ENCODE results near the gene SGTA.
"Not testable (repeated sequence)": the region's sequence is repeated elsewhere in the genome, so short reads cannot be mapped to it uniquely, and the experiment has no call there.

Gene SGTA, protein sequence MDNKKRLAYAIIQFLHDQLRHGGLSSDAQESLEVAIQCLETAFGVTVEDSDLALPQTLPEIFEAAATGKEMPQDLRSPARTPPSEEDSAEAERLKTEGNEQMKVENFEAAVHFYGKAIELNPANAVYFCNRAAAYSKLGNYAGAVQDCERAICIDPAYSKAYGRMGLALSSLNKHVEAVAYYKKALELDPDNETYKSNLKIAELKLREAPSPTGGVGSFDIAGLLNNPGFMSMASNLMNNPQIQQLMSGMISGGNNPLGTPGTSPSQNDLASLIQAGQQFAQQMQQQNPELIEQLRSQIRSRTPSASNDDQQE

GRCh38 chr19:2782936-2783780, at the start of gene SGTA:
Gene SGTA (minus strand): TSS chr19:2783273. CDS start chr19:2769068, 14,205 bp downstream.
- DNase-seq (ENCODE audit: low spot score): peak; percentile 99

GRCh38 chr19:2827840-2828489, 44.9 kb upstream of the SGTA start:
- DNase-seq (ENCODE audit: low spot score): no peak

DNA sequence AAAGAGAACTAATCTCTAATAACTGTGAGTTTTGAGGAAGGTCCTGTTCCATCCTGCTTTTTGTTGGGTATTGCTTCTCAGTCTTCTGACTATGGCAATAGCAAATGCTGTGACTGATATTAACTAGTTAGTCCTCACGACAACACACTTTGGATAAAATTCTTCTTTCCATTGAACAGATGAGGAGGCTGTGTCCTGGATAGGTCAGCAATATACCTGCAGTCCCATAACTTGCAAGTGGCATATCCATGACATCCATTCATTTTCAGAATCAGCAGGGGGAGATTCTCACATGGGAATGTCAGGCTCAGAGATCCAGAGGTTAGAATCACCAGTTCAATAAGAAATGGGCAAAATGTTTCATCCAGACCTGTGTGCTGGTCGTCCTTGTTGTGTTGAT, 43.9 kb upstream of the SGTA start:
- DNase-seq (ENCODE audit: low spot score): no peak

DNA sequence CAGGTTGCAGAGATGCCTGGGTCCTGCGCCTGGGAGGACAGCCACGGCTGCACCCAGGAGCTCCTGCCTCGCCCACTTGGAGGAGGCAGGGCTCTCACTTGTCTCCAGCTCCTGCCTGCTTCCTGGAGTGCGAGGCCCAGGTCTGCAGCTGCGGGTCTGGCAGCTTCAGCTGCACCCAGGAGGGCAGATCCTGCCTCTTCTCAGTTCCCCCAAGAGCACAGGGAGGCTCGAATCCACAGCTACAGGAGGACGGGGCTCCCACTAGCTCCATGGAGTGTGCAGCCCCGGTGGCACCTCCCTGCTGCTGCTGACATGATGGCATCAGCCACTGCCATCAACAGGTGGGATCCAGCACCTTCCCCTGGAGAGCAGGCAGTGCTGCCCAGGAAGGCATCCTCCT, 41.1 kb upstream of the SGTA start:
- no peak for DNase-seq (ENCODE audit: low spot score)

- no peak for DNase-seq (ENCODE audit: low spot score)
These were observed 40.6 kb upstream of the SGTA start for GRCh38 chr19:2823646-2824045.

- no peak for DNase-seq (ENCODE audit: low spot score)
These were observed 39.8 kb upstream of the SGTA start for GRCh38 chr19:2822846-2823245.

DNA sequence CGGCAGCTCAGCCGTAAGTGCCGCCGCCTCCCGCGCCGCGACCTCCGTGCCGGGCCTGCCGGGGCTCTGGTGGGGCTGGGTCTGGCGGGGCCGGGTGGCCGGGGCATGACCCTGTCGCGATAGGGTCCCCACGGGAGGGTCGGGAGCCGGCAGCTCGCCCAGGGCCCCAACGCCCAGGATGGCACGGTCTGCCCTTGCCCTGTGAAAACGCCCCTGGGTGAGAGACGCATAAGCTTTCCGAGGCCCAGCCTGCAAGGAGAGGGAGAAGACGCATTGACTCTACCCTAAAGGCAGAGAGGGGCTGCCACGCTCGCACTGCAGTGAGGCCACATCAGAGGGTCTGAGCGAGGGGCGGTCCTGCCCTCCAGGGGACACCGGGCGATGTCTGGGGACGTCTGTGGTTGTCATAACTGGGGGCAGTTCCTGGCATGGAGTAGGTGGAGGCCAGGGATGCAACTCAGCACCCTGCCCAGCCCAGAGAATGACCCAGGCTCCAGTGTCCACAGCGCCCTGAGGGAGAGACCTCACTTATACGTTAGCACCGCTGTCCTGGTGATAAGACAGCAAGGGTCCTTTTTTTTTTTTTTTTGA, 37.1 kb upstream of the SGTA start:
- no peak for DNase-seq (ENCODE audit: low spot score)

GRCh38 chr19:2819540-2820111, 36.6 kb upstream of the SGTA start, which contains the start of gene ZNF554:
Gene ZNF554 (plus strand): TSS chr19:2819868. CDS start chr19:2820072, 204 bp downstream.
- DNase-seq (ENCODE audit: low spot score): peak; percentile 92

DNA sequence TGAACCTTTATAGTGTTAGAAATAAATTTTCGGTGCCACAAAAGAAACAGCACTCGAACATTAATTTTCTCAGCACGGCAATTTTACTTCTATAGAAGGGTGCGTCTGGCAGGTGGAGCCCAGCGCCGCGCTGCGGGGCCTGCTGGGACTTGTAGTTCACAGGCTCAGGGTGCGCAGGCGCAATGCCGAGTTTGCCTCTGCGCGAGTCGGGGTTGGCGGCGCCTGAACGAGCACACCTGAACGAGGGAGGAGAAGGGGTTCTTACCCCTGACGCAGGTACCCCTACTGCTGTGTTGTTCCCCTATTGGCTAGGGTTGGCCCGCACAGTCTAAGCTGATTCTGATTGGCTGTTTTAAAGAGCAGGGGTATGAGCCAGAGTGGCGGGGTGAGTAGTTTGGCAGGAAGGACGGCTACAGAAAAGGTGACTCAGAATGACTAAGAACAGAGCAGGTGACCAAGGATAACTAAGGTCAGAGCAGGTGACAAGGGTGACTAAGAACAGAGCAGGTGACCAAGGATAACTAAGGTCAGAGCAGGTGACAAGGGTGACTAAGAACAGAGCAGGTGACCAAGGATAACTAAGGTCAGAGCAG, 34.3 kb upstream of the SGTA start:
- DNase-seq (ENCODE audit: low spot score): not testable (repeated sequence)

GRCh38 chr19:2816641-2817040, 33.6 kb upstream of the SGTA start:
- no peak for DNase-seq (ENCODE audit: low spot score)

GRCh38 chr19:2815923-2816322, 32.9 kb upstream of the SGTA start:
- no peak for DNase-seq (ENCODE audit: low spot score)

DNA sequence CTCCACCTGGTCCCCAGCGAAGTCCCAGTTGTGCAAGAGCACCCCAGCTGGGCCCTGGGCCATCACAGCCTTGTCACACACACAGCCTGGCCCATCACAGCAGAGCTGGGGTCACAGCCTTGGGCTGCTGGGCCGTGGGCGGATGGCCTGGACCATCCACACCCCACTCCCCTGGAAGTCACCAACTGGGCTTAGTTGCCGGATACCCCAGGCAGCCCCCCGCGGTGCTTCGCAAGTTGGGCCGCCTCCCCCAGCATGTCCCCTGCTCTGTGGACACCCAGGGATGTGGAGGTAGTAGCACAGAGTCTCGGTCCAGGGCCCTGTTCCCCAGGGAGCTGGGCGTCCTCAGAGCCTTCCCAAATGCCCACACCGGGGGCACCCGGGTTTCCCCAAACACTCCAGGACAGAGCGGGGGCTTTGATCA, 32.1 kb upstream of the SGTA start:
- DNase-seq (ENCODE audit: low spot score): no peak

DNA sequence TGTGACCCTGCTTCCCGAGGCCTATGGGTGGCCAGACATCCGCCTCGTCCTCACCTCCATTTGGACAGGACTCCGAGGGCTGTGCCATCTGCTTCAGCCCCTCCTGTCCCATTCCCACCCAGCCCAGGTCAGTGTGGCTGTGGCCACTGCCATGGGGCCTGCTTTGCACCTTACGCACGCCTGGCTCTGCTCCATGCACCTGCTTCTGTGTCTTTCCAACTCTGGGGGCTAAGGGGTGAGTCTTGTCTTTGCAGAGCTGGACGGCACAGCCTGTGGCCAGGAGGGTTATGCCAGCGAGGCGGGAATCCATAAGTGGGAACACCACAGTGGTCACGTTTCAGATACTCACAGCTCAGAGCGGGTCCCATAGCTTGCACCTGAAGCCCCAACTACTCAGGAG, 31.4 kb upstream of the SGTA start:
- no peak for DNase-seq (ENCODE audit: low spot score)

DNA sequence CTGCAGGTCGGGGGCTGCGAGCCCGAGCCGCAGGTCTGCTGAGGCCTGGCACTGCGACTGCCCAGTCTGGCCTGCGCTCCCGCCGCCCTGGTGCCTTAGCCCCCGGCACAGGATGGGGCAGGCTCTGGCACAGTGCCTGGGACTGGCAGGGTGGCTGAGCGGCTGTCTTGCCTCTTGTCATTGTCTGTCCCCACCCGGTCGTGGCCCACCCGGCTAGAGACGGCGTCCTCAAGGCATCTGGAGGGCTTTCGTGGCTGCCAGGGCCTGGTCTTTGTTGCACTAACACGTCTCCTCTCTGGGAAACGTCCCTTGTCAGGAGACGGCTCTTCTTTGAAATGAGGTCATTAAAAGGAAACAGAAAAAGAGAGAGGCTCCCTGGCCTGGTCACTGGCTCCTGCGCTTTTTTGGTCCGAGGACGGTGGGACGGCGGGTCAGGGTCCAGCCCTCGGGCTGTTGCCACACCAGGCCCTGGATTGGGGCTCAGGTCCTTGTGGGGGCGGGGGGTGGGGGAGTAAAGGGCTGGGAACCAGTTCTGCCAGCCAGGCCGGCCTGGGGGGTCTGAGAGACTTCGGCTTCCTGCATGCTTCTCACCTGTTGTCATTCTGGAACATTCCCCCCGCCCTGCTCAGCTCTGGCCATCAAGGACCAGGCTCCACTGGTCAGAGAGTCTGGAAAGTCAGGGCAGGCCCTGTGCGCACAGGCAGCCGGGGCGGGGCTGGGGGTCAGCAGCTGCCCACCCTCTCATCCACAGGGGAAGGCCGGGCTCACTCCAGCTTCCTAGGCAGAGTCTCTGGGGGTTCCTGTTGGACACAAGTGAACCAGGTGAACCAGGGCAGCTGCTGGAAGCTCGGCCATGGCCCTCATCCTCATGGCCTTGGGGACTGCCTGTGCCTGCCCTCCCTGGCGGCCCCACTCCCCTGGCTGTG, 30.4 kb upstream of the SGTA start:
- DNase-seq (ENCODE audit: low spot score): no peak

- no peak for DNase-seq (ENCODE audit: low spot score)
These were observed 29.6 kb upstream of the SGTA start for GRCh38 chr19:2812414-2813234.

DNA sequence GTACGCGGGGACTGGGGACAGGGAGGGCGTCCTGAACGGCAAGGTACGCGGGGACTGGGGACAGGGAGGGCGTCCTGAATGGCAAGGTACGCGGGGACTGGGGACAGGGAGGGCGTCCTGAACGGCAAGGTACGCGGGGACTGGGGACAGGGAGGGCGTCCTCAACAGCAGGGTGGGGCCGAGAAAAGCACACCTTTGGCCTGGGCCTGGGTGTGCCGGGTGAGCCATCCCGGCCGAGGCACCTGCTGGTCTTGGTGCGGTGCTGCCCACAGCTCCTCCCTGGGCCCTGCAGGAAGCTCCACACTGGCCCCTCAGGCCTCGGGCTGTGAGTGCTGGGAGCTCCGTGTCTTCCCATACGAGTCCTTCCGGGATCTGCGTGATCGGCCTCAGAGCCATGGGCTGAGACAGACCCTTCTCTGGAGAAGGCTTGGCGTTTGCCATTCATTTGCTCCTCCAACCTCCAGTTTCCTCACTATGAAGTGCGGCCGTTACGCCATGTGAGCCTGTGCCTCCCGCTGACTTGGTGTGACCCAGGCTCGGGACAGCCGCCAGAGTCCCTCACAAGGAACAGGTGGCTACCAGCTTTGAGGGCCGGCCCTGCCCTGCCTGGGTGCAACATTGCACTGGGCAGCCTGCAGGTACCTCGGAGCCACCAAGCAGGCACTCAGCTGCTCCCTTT, 28.8 kb upstream of the SGTA start:
- no peak for DNase-seq (ENCODE audit: low spot score)

DNA sequence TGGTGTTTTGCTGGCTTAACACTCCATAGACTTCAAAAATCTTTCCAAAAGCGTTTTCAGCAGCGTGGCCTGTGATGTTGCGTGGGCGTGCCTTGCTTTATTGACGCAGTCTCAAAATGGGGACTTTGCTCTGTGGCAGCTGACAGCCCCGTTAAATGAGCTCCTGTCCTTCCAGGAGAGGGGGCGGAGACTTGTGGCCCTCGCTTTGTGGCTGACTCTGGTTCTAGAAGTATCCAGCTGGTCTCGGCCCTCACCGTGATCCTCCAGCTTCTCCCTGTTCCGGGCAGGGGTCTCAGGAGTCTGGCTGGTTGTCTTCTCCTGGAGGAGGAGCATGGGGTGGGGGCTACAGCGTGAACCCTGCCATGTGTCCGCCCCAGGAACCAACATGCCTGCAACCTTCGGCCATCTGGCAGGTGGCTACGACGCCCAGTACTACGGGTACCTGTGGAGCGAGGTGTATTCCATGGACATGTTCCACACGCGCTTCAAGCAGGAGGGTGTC, 28.2 kb upstream of the SGTA start:
- DNase-seq (ENCODE audit: low spot score): no peak

DNA sequence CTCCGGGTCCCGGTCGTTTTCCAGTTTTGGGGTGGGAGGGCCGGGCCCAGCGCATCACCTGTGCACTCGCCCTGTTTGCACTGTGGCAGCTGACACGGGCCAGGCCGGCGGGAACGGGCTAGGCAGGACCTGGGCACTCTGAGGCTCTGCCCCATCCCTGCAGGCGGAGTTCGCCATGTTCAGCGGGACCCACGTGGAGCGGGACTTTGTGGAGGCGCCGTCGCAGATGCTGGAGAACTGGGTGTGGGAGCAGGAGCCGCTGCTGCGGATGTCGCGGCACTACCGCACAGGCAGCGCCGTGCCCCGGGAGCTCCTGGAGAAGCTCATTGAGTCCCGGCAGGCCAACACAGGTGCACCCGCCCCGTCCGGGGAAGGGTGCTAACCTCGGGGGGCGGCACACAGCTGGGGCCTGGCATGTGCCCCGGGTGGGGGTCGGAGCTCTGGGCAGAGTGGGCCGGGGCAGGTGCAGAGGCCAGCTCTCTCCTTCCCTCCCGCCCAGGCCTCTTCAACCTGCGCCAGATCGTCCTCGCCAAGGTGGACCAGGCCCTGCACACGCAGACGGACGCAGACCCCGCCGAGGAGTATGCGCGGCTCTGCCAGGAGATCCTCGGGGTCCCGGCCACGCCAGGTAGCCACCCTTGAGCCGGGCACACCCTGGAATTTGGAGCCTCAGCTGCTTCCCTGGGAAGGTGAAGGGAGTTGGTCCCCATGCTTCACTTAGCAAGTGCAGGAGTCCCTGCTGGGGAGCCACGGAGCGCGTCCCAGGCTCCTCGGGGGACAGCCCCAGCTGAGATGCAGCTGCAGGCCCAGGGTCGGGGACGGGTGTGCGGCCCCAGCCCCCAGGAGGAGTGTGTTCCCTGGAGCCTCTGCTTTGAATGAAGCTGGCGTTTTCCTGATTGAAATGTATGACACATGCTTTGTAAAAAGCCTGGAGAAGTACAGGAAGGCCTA, 27.3 kb upstream of the SGTA start:
- no peak for DNase-seq (ENCODE audit: low spot score)

Measured in putamen (tissue), 1 donor.